ENCODE measurements around the gene RABGAP1L.
"Not testable (repeated sequence)": the region's sequence is repeated elsewhere in the genome, so short reads cannot be mapped to it uniquely, and the experiment has no call there.

The RABGAP1L gene

DNA sequence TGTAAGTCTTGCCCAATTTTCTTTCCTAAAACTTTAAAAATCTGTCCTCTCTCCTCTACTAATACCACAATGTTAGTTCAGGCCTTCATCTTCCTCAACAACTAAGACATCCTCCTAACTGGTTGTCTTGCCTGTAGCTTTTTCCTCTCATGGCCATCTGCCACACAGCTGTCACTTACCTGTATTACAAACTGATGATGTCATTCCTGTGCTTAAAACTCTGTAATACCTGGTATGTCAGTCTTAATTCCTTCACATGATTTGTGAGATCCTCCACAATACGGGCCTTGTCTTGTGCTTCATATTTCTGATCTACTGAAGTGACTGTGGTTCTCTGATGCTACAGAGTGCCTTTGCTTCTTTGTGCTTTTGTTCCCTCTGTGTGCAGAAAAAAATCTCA is 854.1 kb downstream of the RABGAP1L start:
- DNase-seq (ENCODE audit: low read depth in 2 of 2, low spot score in 1 of 2) = no peak

- DNase-seq (ENCODE audit: low read depth in 2 of 2, low spot score in 1 of 2) = no peak
Observed at GRCh38 chr1:175015243-175015642, 855.9 kb downstream of the RABGAP1L start.

- no peak for DNase-seq (ENCODE audit: low read depth in 2 of 2, low spot score in 1 of 2)
Observed at GRCh38 chr1:175019524-175019923, 860.2 kb downstream of the RABGAP1L start.

- DNase-seq (ENCODE audit: low read depth in 2 of 2, low spot score in 1 of 2) = peak; percentile 92 to 97
Observed at GRCh38 chr1:175023043-175023921, 864.0 kb downstream of the RABGAP1L start, which contains the start of gene MRPS14. MRPS14 (minus strand) TSS chr1:175023425; CDS start chr1:175023408, 17 bp downstream.

GRCh38 chr1:175023922-175024242 is 864.6 kb downstream of the RABGAP1L start:
- not testable (repeated sequence) for DNase-seq (ENCODE audit: low read depth in 2 of 2, low spot score in 1 of 2)

- DNase-seq (ENCODE audit: low read depth in 2 of 2, low spot score in 1 of 2) = no peak
Observed at GRCh38 chr1:175024773-175025172, 865.5 kb downstream of the RABGAP1L start.

DNA sequence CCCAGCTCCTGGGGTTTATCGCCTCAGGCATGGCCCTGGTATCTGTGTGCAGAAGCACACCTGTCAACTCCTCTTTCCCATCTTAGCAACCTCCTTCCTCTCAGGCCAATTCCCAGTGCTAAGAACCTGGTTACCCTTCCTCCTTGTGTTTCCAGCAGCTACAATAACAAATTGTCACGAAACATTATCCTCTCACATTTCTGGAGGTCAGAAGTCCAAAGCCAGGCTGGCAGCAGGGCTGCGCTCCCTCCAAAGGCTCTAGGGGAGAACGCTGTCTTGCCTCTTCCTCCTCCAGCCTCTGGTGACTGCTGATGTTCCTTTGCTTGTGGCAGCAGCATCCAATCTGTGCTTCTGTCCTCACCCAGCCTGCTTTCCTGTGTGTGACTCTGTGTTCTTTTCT is 874.6 kb downstream of the RABGAP1L start:
- no peak for DNase-seq (ENCODE audit: low read depth in 2 of 2, low spot score in 1 of 2)

- DNase-seq (ENCODE audit: low read depth in 2 of 2, low spot score in 1 of 2) = no peak
Observed at GRCh38 chr1:175034775-175035174, 875.5 kb downstream of the RABGAP1L start.

- DNase-seq (ENCODE audit: low read depth in 2 of 2, low spot score in 1 of 2) = no peak
Observed at GRCh38 chr1:175035865-175036264, 876.5 kb downstream of the RABGAP1L start.

DNA sequence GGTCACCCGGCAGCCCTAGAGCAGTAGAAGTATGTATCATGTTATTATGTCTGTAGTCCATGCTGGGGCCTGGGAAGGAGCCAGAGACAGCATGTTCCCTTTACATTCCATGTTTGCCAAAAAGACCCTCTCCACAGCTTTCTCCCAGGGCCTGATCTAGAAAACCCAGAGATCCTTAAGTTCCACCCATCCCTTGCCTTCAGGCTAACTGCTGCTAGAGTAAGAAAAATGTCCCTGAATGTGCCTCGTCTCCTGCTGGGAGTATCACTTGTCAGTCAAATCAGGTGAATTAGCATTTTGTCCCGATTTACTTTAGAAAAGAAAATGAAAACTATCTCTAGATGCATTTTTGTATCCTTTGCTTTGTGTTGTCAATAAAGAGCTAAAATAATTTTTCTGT is 877.2 kb downstream of the RABGAP1L start:
- DNase-seq (ENCODE audit: low read depth in 2 of 2, low spot score in 1 of 2) = no peak

DNA sequence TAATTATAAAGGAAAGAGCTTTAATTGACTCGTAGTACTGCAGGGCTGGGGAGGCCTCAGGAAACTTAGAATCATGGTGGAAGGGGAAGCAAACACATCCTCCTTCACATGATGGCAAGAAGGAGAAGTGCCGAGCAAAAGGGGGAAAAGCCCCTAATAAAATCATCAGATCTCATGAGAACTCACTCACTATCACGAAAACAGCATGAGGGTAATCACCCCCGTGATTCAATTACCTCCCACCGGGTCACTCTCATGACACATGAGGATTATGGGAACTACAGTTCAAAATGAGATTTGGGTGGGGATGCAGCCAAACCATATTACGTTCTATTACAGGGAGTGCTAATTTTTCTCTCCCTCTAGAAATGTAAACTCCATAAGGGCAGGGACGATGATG is 878.1 kb downstream of the RABGAP1L start:
- no peak for DNase-seq (ENCODE audit: low read depth in 2 of 2, low spot score in 1 of 2)

GRCh38 chr1:175040324-175040879 is 881.1 kb downstream of the RABGAP1L start:
- DNase-seq (ENCODE audit: low read depth in 2 of 2, low spot score in 1 of 2) = no peak

GRCh38 chr1:175042650-175043049 is 883.3 kb downstream of the RABGAP1L start:
- no peak for DNase-seq (ENCODE audit: low read depth in 2 of 2, low spot score in 1 of 2)

DNA sequence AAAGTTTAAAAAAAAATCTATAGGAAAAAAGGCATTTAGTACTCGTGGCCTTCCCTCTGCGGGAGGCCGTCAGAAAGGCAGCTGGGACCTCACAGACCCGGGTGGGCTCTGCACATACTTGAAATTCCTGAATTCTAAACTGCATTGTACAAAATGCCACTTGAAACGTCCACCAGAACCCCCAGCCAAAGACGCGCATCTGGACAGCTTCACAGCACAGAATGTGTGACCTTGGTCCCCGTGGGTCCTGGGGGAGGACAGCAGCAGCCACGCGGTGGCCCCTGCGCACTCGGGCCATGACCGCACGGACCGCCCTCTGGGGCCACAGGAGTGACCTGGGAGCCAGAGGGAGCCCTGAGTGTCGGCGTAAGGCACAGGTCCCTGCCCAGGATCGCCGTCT is 884.5 kb downstream of the RABGAP1L start:
- no peak for DNase-seq (ENCODE audit: low read depth in 2 of 2, low spot score in 1 of 2)

DNA sequence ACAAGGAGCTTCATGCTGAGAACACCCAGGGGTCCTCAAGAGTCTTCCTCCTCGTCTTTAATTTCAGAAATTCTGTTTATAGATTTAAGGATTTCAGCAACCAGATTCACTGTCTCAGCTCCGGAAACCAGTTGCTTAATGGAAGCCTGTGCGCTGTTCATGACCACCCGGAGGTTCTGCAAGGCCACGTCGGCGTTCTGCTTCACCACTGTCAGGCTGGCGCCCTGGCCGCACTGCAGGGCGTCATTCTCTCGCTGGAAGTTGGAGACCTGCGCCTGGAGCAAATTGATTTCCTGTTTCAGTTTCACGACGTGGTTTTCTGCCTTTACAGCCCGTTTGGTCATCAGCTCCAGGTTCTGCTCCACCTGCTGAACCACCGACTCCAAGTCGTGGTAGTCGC is 885.3 kb downstream of the RABGAP1L start:
- not testable (repeated sequence) for DNase-seq (ENCODE audit: low read depth in 2 of 2, low spot score in 1 of 2)

All from stimulated activated CD8-positive, alpha-beta memory T cell treated with anti-CD3 and anti-CD28 coated beads, Interleukin-4, amount 100 ng/mL, for 1 hour (primary cell).